Keratinocyte (primary cell): ENCODE data around the gene SDE2. TPM values are rescaled to one million over a fixed set of nuclear protein-coding genes. Genes with fewer than 3 reads are reported as not detected.
"Not testable (repeated sequence)": the region's sequence is repeated elsewhere in the genome, so short reads cannot be mapped to it uniquely, and the experiment has no call there.

Experiments used
- DNase-seq: peaks from one replicate; pipeline ENCODE4 v3.0.0-alpha.2; 2011; ENCODE audit warnings: low read depth, missing footprints, low spot score
- FAIRE-seq: peaks from 2 replicates; lab custom pipeline; 2011; peaks lifted over from hg19 to GRCh38; lab: Jason Lieb, UNC
- H2AFZ ChIP-seq: 2 replicates; pipeline ENCODE4 v1.6.0; 2012; ENCODE audit warnings: low read length, control low read depth, inconsistent platforms; ENCODE audit not compliant: control insufficient read depth
- H3K27ac ChIP-seq: 2 replicates; pipeline ENCODE4 v1.5.1; 2011; ENCODE audit warnings: low read length; ENCODE audit not compliant: control insufficient read depth, insufficient read depth
- H3K27me3 ChIP-seq: 3 replicates; pipeline ENCODE4 v1.6.0; 2011; ENCODE audit warnings: low read length; ENCODE audit not compliant: control insufficient read depth, insufficient read depth; ENCODE audit errors: extremely low read depth
- H3K36me3 ChIP-seq, 2 experiments: 2 replicates in 1 of 2; 3 replicates in 1 of 2; pipeline ENCODE4 v1.5.1; 2011; ENCODE audit warnings: low read length in 2 of 2, mild to moderate bottlenecking in 1 of 2; ENCODE audit not compliant: control insufficient read depth in 2 of 2, insufficient read depth in 2 of 2; ENCODE audit errors: extremely low read depth in 1 of 2
- H3K4me1 ChIP-seq: 3 replicates; pipeline ENCODE4 v1.5.1; 2011; ENCODE audit warnings: low read length; ENCODE audit not compliant: control insufficient read depth, insufficient read depth; ENCODE audit errors: extremely low read depth
- H3K4me2 ChIP-seq: 3 replicates; pipeline ENCODE4 v1.6.0; 2011; ENCODE audit warnings: low read depth, low read length; ENCODE audit not compliant: control insufficient read depth, insufficient read depth; ENCODE audit errors: extremely low read depth
- H3K4me3 ChIP-seq, 3 experiments: fragments of 200-600 bp in 1 of 3; sonication (generic) in 1 of 3; 2 replicates in 2 of 3; 3 replicates in 1 of 3; pipeline ENCODE4 v1.5.1; 2011 to 2016; ENCODE audit warnings: low read length in 3 of 3, mild to moderate bottlenecking in 3 of 3, control low read depth in 2 of 3, inconsistent platforms in 1 of 3, low read depth in 1 of 3, mixed read lengths in 1 of 3, mixed run types in 1 of 3, moderate library complexity in 1 of 3; ENCODE audit not compliant: control insufficient read depth in 2 of 3, insufficient read depth in 2 of 3; ENCODE audit errors: extremely low read depth in 1 of 3
- H3K79me2 ChIP-seq: 2 replicates; pipeline ENCODE4 v1.6.0; 2012; ENCODE audit warnings: low read length; ENCODE audit not compliant: control insufficient read depth, insufficient read depth
- H3K9ac ChIP-seq: 3 replicates; pipeline ENCODE4 v1.6.0; 2011; ENCODE audit warnings: low read length; ENCODE audit not compliant: control insufficient read depth, insufficient read depth; ENCODE audit errors: extremely low read depth
- H3K9me1 ChIP-seq: 3 replicates; pipeline ENCODE4 v1.6.0; 2011; ENCODE audit warnings: low read length; ENCODE audit not compliant: control insufficient read depth, insufficient read depth; ENCODE audit errors: extremely low read depth
- H3K9me3 ChIP-seq: 2 replicates; pipeline ENCODE4 v1.5.1; 2012; ENCODE audit warnings: low read depth, low read length; ENCODE audit not compliant: control insufficient read depth
- H4K20me1 ChIP-seq: 3 replicates; pipeline ENCODE4 v1.6.0; 2011; ENCODE audit warnings: low read length; ENCODE audit not compliant: control insufficient read depth, insufficient read depth; ENCODE audit errors: extremely low read depth
- CTCF ChIP-seq, 3 experiments: IDR thresholded peaks in 1 of 3; conservative IDR thresholded peaks in 1 of 3; optimal IDR thresholded peaks in 1 of 3; 2 replicates in 2 of 3; 3 replicates in 1 of 3; pipeline versions ENCODE3 to v1.5.1; 2011; ENCODE audit warnings: low read length in 3 of 3, mild to moderate bottlenecking in 3 of 3, moderate library complexity in 2 of 3, control low read depth in 1 of 3, inconsistent platforms in 1 of 3; ENCODE audit not compliant: insufficient read depth in 2 of 3; ENCODE audit errors: extremely low read depth in 1 of 3
- EZH2 ChIP-seq: IDR thresholded peaks from one replicate; pipeline ENCODE4 v1.6.1; 2012; ENCODE audit warnings: inconsistent platforms, mild to moderate bottlenecking, low read length, moderate library complexity
- dilution Hi-C: fragments of 300-500 bp; cut with MboI; formaldehyde crosslinking; loops from one replicate; pipeline ENCODE4 v1.7.0; 2020; ENCODE audit warnings: low sequenced_read_pairs; ENCODE audit not compliant: extremely low pct_ligation_motif_present
- polyA plus RNA-seq, 5 experiments: library from polyadenylated mRNA; depleted of rRNA in 3 of 5; stranded (reverse) in 3 of 5; stranded (forward) in 1 of 5; unstranded in 1 of 5; fragments of >200 nt; gene quantifications; 1 replicate in 1 of 5; 2 replicates in 3 of 5; 3 replicates in 1 of 5; pipeline versions ENCODE4 v1.2.1 to v1.2.3, GENCODE V29; 2011 to 2012; ENCODE audit warnings: missing spikeins in 2 of 5, low read depth in 1 of 5, low replicate concordance in 1 of 5

The SDE2 gene
- polyA plus RNA-seq, 1 donor (not counting 4 experiments of a cell fraction or from before 2014, with no cell fraction given) = 15.9 TPM

- TF ChIP-seq EZH2 = no peak
- no peak for TF ChIP-seq CTCF (optimal IDR thresholded peaks at IDR 0.05 in 1 of 3, IDR thresholded peaks at IDR 0.05 in 1 of 3, conservative IDR thresholded peaks at IDR 0.05 in 1 of 3; ENCODE audit: extremely low read depth in 1 of 3, insufficient read depth in 2 of 3, low read length in 3 of 3)
- DNase-seq = no peak
- no peaks in the 10 kb centered on the region for H3K4me1 ChIP-seq
- FAIRE-seq = no peak
- H4K20me1 ChIP-seq = no peaks in the 10 kb centered on the region
- H3K4me3 ChIP-seq = no peak overlapping the region
- H3K79me2 ChIP-seq = no peaks in the 10 kb centered on the region
- H3K9me3 ChIP-seq = no peaks in the 10 kb centered on the region
- no peaks in the 10 kb centered on the region for H3K9me1 ChIP-seq
- no peak overlapping the region for H3K4me2 ChIP-seq
- no peaks in the 10 kb centered on the region for H3K36me3 ChIP-seq
- H3K9ac ChIP-seq = no peak overlapping the region
- no peaks in the 10 kb centered on the region for H3K27me3 ChIP-seq
- no peak overlapping the region for H3K27ac ChIP-seq
- H2AFZ ChIP-seq = no peak overlapping the region
- dilution Hi-C loops = no loop called here
Observed at GRCh38 chr1:226009650-226010044, 10.5 kb upstream of the SDE2 start.

- H4K20me1 ChIP-seq, H3K79me2 ChIP-seq, H3K4me2 ChIP-seq, H3K27ac ChIP-seq, H3K36me3 ChIP-seq, dilution Hi-C loops, DNase-seq, H3K4me1 ChIP-seq, H3K9me1 ChIP-seq, FAIRE-seq, H3K9ac ChIP-seq, H3K27me3 ChIP-seq, H3K4me3 ChIP-seq, H3K9me3 ChIP-seq, H2AFZ ChIP-seq: not testable (repeated sequence)
Observed at GRCh38 chr1:226007126-226007892, 8.2 kb upstream of the SDE2 start.

- no peaks in the 10 kb centered on the region for H3K36me3 ChIP-seq
- H4K20me1 ChIP-seq = no peaks in the 10 kb centered on the region
- no peak overlapping the region for H3K4me3 ChIP-seq
- no peaks in the 10 kb centered on the region for H3K4me1 ChIP-seq
- H3K4me2 ChIP-seq = no peak overlapping the region
- no peak overlapping the region for H3K27ac ChIP-seq
- no peak overlapping the region for H3K9ac ChIP-seq
- dilution Hi-C loops = no loop called here
- H3K9me1 ChIP-seq = no peaks in the 10 kb centered on the region
- H3K9me3 ChIP-seq = no peaks in the 10 kb centered on the region
- no peaks in the 10 kb centered on the region for H3K27me3 ChIP-seq
- FAIRE-seq (no peak), DNase-seq (no peak)
- H2AFZ ChIP-seq = no peak overlapping the region
- no peaks in the 10 kb centered on the region for H3K79me2 ChIP-seq
- TF ChIP-seq CTCF (optimal IDR thresholded peaks at IDR 0.05 in 1 of 3, IDR thresholded peaks at IDR 0.05 in 1 of 3, conservative IDR thresholded peaks at IDR 0.05 in 1 of 3; ENCODE audit: extremely low read depth in 1 of 3, insufficient read depth in 2 of 3, low read length in 3 of 3) (no peak), EZH2 (no peak)
Observed at GRCh38 chr1:226006686-226007085, 7.5 kb upstream of the SDE2 start.
